Nephron progenitor cell (in vitro differentiated cells): ENCODE results near the gene EVA1B.

ENCODE experiments used
- DNase-seq: peaks from one replicate; pipeline ENCODE4 v3.0.0; 2021
- H3K27ac Mint-ChIP-seq: 2 replicates; pipeline ENCODE4 v1.8.0; 2021; ENCODE audit warnings: mild to moderate bottlenecking, moderate library complexity, mixed read lengths
- H3K27me3 Mint-ChIP-seq: 2 replicates; pipeline ENCODE4 v1.8.0; 2021; ENCODE audit warnings: mild to moderate bottlenecking, low read depth, mixed read lengths; ENCODE audit not compliant: poor library complexity
- H3K36me3 Mint-ChIP-seq: 2 replicates; pipeline ENCODE4 v1.8.0; 2021; ENCODE audit warnings: low read depth, mixed read lengths
- H3K4me1 Mint-ChIP-seq: 2 replicates; pipeline ENCODE4 v1.8.0; 2021; ENCODE audit warnings: mixed read lengths
- H3K4me3 Mint-ChIP-seq: 2 replicates; pipeline ENCODE4 v1.8.0; 2021; ENCODE audit warnings: mild to moderate bottlenecking, moderate library complexity, mixed read lengths
- H3K9me3 Mint-ChIP-seq: 2 replicates; pipeline ENCODE4 v1.8.0; 2021; ENCODE audit warnings: mild to moderate bottlenecking, moderate library complexity, mixed read lengths
- CTCF ChIP-seq: fragments of 200-600 bp; sonication (generic); IDR thresholded peaks from 2 replicates; pipeline ENCODE4 v1.5.0; 2021; ENCODE audit warnings: antibody characterized with exemption

EVA1B gene

GRCh38 chr1:36366091-36366661 is 42.7 kb upstream of the EVA1B start:
- H3K4me1 Mint-ChIP-seq = peaks cover 55% of the 10 kb centered on the region
- no peak for TF ChIP-seq CTCF
- peak overlapping the region; percentile 19 for H3K4me3 Mint-ChIP-seq
- H3K36me3 Mint-ChIP-seq = peaks cover 19% of the 10 kb centered on the region
- H3K9me3 Mint-ChIP-seq = no peaks in the 10 kb centered on the region
- H3K27me3 Mint-ChIP-seq = peaks cover 2% of the 10 kb centered on the region
- peak; percentile 57 for DNase-seq
- H3K27ac Mint-ChIP-seq = peak overlapping the region; percentile 96

DNA sequence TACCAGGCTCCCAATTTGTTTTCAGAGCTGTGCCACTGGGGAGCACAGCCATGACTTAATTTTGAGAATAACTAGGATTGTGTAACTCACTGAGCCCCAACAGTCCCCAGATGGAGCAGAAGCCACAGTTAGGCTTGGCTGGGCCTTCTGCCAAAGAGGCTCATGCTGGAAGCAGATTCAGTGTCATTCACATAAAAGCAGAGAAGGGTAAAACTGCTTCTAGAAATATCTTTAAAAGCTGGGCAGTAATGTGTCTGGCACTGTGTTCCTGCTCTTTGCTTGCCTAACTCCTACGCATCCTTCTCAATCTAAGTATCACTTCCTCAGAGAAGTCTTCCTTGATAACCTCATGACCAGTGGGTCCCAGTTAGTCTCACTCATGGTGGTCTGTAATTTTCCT is 41.9 kb upstream of the EVA1B start:
- no peak for TF ChIP-seq CTCF
- peaks cover 57% of the 10 kb centered on the region for H3K4me1 Mint-ChIP-seq
- H3K27ac Mint-ChIP-seq = peak overlapping the region; percentile 96
- no peaks in the 10 kb centered on the region for H3K9me3 Mint-ChIP-seq
- H3K27me3 Mint-ChIP-seq = peaks cover 3% of the 10 kb centered on the region
- no peak overlapping the region for H3K4me3 Mint-ChIP-seq
- peaks cover 19% of the 10 kb centered on the region for H3K36me3 Mint-ChIP-seq
- no peak for DNase-seq

- Mint-ChIP-seq H3K4me1 (peaks cover 30% of the 10 kb centered on the region), H3K9me3 (no peaks in the 10 kb centered on the region), H3K27me3 (peaks cover 3% of the 10 kb centered on the region), H3K4me3 (no peak overlapping the region), H3K27ac (peak overlapping the region; percentile 7), H3K36me3 (peaks cover 37% of the 10 kb centered on the region)
- no peak for TF ChIP-seq CTCF
- DNase-seq = no peak
Measured at GRCh38 chr1:36359911-36360550, 36.6 kb upstream of the EVA1B start.

GRCh38 chr1:36359383-36359782 is 35.9 kb upstream of the EVA1B start:
- TF ChIP-seq CTCF = no peak
- Mint-ChIP-seq H3K4me3 (no peak overlapping the region), H3K27me3 (peaks cover 3% of the 10 kb centered on the region), H3K27ac (peak overlapping the region; percentile 51), H3K4me1 (peaks cover 34% of the 10 kb centered on the region), H3K36me3 (peaks cover 40% of the 10 kb centered on the region), H3K9me3 (no peaks in the 10 kb centered on the region)
- no peak for DNase-seq

GRCh38 chr1:36358514-36359084 is 35.2 kb upstream of the EVA1B start:
- peaks cover 44% of the 10 kb centered on the region for H3K36me3 Mint-ChIP-seq
- H3K27ac Mint-ChIP-seq = peak overlapping the region; percentile 51

More at GRCh38 chr1:36358514-36359084, 35.2 kb upstream of the EVA1B start:
- no peak for TF ChIP-seq CTCF
- H3K9me3 Mint-ChIP-seq = no peaks in the 10 kb centered on the region
- peaks cover 42% of the 10 kb centered on the region for H3K4me1 Mint-ChIP-seq
- no peak overlapping the region for H3K4me3 Mint-ChIP-seq
- no peak for DNase-seq
- H3K27me3 Mint-ChIP-seq = peaks cover 3% of the 10 kb centered on the region
